ENCODE data around the gene ZNF280D.

GRCh38 chr15:56719774-56720555 is 13.3 kb downstream of the ZNF280D start:
- TF ChIP-seq, protein P1, sequence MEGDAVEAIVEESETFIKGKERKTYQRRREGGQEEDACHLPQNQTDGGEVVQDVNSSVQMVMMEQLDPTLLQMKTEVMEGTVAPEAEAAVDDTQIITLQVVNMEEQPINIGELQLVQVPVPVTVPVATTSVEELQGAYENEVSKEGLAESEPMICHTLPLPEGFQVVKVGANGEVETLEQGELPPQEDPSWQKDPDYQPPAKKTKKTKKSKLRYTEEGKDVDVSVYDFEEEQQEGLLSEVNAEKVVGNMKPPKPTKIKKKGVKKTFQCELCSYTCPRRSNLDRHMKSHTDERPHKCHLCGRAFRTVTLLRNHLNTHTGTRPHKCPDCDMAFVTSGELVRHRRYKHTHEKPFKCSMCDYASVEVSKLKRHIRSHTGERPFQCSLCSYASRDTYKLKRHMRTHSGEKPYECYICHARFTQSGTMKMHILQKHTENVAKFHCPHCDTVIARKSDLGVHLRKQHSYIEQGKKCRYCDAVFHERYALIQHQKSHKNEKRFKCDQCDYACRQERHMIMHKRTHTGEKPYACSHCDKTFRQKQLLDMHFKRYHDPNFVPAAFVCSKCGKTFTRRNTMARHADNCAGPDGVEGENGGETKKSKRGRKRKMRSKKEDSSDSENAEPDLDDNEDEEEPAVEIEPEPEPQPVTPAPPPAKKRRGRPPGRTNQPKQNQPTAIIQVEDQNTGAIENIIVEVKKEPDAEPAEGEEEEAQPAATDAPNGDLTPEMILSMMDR (IDR thresholded peaks at IDR 0.05): no peak
- TF ChIP-seq POLR2A (IDR thresholded peaks at IDR 0.05): no peak
